Measurements from ENCODE around the gene COPS8.

The COPS8 gene

DNA sequence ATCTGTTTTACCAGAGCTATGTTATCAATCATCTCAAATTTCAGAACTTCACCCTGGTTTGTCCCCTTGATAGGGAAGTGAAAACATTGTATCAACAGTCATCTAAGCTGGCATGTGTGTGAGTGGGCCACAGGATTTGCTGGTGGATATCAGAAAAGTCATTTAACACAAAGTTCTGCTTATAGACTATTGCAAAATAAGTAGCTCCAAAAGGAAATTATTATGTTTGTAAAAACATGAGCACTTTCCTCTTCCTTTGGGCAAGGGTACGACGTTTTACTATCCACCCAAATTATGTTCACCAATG is 20.7 kb upstream of the COPS8 start:
- no peak for DNase-seq (ENCODE audit: low read depth)

DNA sequence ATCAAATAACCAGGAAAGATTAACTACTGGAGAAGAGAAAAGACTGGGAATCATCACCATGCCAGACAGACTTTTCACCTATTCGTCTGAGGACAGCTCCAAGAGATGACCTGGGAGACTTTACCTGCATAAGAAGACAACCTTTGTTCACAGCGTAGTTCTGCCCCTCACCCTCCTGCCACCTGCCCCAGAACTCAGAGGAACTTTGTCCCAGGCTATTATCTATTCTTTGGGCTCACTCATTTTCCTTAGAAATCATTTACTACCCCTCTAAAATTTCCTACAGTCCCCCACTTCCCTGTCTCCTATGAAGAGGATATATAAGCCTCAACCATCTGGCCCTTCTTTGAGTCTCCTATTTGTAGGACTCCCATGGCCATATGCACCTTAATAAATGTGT is 19.3 kb upstream of the COPS8 start:
- DNase-seq (ENCODE audit: low read depth), result no peak

DNA sequence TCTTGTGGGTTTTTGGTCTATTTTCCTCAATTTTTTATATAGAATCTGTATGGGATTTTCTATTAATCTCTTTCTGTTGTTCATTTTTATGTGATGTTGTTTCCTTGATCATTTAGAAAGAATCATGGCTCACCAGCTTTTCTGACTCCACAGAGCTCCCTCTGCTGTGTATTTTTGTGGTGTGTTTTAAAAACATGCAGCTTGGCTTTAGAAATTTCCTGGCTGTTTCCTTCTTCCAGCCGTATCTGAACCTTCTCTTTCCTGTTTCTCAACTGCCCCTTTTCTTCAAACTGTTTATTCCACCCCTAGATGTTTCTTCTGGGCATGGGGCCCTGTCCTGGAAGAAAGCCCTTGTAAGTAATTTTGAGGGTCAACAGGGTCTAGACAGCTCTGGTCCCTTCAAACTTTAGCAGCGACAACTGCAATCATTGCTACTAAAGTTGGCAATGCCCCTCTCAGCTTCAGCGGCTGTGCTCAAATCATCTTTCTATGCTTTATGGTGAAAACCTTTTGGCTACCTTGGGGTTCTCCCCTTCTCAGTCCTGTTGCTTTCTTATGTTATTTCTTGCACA is 17.6 kb upstream of the COPS8 start:
- DNase-seq (ENCODE audit: low read depth), result no peak

DNA sequence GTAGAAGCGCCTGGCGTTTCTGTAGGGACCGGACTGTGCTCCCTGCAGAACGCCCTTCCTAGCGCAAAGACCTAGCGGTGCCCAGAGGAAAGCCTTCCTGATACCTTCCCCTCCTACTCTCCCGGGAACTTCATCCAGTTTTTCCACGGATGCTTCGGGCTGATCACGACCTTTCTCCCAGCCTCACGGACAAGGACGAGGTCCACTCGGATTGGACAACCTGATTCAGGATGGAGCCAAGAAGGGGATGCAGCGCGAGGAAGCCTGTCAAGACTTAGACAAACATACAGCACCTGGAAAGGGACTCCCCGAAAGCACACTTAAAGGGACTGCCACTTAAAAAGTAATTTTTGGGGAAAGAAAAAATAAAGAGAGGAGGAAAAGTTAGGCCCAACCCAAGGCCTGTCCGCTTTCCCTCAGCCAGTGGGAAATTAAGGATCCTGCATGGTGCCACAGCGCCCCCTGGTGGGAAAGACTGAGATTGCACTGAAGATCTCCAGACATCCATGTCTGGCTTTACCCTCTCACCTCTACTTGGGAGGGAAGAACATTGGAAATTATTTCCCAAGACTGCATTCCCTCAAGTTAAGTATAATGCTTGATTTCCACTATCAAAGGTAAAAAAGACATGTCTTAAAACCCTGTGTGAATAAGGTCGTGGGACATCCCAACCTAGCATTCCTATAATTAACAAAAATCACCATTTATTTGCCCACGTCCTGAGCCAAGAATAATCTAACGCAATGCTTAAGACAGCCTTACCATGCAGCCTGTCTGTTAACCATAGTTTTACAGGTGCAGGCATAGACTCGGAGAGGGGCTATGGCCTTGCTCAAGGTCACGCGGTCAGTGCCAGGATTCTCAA is 13.4 kb upstream of the COPS8 start:
- DNase-seq (ENCODE audit: low read depth), result no peak

DNA sequence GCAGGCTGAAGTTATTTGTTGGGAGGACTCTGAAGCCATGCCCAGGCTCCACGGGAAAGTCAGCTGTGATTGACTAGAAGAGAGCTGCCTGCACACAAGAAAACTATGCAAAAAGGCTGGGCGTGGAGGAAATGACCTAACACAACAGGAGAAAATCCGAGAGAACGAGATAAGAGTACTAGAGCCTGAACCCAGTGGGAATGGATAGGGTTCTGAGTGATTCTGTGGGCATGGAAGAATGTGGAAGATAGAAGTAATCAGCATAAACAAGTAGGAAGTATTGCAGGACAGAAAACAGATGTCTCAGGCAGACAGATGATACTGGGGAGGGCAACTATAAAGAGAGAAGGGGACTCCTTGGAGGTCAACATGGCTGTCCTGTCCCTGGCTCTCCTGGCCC is 12.1 kb upstream of the COPS8 start:
- no peak for DNase-seq (ENCODE audit: low read depth)

DNA sequence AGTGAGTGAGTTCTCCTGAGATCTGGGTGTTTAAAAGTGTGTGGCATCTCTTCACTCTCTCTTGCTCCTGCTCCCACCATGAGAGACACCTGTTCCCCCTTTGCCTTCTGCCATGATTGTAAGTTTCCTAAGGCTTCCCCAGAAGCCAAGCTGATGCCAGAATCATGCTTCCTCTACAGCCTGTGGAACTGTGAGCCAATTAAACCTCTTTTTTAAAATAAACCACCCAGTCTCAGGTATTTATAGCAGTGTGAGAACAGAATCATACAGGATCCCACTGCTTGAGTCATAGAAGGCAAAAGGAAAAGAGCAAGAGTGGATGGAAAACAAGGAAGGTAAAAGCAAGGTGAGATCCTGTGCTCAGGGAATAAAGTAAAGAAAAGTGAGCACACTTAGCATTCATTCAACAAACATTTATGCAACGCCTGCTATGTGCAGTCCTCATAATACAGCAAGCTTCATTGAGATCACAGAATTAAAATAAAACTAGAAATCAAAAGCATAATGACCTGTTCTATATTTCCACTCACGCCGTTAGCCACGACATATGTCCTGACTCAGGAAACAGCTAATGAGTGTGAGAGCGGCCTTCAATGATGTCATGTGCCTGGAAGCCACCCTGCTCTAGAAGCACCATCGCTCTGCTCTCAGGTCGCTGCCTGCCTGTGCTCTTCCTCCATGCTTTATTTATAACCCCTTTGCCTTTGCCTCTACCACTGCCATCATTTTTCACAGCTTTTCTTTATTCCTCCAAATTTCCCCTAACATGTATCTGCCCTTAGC is 11.3 kb upstream of the COPS8 start:
- no peak for DNase-seq (ENCODE audit: low read depth)

DNA sequence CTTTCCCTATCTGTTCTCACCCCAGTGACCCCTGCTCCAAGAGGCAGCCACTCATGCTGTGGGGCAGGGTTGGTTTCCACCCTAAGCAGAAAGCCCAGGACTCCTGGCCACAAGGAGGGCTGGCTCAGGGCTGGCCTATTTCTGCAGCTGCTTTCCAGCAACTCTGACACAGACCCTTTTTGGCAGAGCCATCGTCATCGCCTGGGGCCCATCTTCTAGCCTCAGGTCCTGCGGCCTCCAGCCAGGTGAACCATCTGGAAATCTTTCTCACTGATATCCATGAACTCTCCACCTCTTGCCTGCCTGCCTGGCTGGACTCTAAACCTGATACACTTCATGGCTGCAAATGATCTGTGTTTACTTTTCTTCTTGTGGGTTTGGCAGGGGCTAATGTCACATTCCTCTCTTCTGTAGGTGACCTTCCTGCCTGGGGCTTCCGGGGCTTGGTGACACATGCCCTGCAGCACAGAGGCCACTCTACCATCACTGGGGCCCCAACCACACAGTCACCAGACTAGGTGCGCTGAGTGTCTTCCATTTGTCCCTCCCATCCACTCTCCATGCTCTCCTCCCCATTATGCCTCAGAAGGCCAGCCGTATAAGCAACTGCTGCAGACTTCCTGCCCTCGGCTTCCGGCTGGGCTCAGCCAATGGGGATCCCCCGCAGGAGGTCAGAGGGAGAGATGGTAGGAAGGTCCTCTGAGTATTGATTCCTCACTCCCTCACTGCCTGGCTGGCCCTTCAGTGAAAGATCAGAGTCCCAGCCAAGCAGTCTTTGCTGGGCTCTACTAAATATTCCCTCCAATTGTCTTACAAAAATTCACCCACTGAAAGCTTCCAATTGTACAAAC is 9.7 kb upstream of the COPS8 start:
- DNase-seq (ENCODE audit: low read depth), result no peak

DNA sequence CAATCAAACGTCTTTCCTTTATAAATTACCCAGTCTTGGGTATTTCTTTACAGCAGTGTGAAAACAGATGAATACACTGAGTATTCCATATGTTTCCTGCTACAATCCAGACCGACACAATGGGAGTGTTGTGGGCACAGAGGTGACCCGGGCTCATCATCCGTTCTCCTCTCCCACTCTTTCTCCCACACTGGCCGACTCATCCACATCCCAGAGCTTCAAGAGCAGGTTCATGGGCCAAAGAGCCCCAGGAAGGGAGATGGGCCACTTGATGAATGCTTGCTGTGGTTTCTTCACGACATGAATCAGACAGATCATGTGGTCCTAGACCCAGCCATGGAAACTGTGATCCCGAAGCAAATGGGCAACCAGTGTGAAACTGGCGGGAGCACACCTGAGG is 4.1 kb upstream of the COPS8 start:
- DNase-seq (ENCODE audit: low read depth), result no peak

DNA sequence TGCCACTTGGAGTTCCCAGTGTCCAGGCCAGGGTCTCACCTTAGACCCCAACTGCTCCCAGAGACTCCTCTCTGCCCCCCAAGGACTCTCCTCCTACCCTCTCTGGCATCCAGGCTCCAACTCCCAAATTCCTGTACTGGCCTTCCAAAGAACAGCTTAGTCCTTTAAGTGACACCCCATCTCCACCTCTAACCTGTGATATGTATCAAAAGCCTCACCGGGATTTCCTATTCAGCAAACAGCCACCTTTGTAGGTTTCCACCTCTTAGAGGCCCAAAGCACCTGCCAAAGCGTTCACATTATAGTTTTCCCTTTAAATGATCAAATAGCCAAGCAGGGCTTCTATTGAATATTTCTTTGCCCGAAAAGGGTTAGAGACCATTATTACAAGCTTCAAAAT is 2.7 kb upstream of the COPS8 start:
- DNase-seq (ENCODE audit: low read depth), result no peak

DNA sequence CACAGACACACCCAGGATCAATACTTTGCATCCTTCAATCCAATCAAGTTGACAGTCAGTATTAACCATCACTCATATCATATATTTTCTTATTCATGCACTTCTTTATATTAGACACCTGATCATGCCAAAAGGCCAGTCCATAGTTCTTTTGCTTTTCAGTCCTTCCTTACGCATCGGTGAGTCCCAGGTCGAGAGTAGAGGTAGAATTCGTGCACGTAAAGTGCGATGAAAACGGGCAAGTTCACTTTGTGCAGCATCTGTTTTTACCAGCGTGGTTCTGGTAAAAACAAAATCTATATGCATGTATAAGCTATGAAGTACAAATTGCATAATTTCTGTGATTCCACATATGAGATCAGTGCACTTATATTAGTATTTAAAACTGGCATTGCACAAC is 1.2 kb upstream of the COPS8 start:
- no peak for DNase-seq (ENCODE audit: low read depth)

DNA sequence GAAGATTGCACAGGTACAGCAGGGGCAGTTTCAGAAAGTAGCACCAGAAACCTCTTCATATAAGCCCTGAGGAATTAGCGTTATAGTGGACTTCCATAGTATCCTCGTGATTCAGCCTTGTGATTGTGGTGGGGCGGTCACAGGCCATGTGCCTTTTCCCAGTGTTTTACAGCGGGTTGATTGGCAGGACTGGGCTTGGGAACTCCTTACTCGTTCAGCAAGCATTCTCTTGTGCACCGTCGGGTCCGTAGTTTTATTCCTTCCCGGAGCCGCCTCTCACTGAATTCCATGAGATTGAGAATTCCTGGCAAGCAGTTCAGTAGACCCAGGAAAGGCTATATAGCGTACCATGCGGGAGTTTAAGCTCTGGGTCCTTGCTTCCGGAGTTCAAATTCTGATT is 5.2 kb downstream of the COPS8 start:
- no peak for DNase-seq (ENCODE audit: low read depth)

DNA sequence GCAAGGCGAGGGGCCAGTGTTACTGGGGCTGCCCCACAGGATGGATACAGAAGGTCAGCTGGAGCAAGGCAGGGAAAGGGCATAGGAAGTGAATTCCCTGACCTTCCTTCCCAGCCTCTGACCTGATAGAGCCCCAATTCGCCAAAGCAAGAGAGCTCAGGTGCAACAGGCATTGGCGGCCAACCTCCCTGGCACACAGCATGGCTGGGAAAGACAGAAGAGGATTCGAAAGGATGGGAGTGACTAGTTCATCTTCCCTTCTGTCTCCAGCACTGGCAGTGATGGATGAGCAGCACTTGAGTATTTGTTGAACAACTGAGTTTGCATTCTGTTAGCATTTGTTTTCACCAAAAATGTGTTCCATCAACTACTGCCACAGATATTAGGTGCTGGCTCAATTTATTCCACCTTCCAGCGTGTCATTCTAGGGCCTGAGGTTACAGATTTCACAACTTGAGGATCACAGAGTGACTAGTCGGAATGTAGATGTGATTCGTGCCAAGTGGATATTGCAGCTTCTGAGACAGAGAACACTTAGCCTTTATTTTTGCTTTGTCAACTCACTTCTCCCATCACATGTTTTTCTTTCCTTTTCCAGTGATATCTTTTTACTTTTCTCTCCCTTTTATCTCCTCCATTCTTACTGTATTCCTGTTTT is 6.2 kb downstream of the COPS8 start:
- DNase-seq (ENCODE audit: low read depth), result no peak

DNA sequence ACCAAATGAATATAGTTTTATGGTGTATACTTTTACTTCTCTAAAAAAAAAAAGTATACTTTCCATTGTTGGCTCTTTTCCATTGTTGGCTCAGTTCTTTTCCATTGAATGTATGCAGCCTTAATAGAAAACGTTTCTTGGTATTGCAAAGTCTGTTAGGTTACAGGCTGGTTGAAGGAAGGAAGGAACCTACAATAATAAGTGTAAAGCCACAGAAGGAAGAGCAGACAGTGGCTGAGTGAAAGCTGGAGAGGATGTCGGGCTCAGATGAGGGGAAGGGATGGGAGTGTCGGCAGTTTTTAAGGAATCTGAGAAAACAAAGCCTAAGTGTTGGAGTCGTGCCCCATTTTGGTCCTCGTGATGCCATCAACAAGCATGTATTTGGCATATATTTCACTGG is 6.8 kb downstream of the COPS8 start:
- DNase-seq (ENCODE audit: low read depth), result no peak

DNA sequence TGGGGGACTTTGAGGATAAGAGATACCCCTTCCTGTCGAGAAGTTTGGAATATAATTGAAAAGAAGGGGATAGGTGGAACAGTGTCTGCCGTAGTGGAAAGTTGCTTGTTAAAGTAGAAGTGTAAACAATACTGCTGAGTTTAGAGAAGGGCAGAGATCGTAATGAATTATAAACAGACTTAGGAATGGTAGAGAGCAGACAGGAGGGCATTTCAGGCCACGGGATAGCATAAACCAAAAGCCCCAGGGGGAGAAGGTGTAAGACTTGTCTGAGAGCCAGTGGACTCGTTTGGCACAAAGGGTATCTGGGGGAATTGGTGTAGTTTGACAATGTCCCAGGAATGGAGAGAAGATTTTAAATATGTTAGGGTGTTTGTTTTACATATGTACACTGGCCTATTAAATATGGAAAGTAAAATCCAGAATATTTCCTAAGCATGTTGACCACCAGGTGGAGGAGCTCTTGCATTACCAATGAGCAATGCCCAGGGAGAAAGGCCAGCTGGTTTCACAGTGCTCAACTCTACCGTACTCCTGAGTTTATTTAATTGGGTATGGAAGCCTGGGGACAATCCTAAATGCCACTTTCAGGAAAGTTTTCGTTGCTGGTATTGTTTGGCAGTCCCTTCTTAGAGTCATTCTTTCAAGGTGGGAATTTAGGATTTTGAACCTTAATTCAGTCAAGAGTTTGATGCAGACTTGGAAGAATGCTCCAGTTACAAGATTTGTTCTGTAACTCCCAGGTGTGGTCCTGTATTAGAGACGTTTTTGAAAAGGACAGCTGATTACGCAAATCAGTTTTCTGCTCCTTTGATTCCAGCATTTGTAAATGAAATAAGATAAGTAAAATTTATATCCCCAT is 7.5 kb downstream of the COPS8 start:
- no peak for DNase-seq (ENCODE audit: low read depth)

DNA sequence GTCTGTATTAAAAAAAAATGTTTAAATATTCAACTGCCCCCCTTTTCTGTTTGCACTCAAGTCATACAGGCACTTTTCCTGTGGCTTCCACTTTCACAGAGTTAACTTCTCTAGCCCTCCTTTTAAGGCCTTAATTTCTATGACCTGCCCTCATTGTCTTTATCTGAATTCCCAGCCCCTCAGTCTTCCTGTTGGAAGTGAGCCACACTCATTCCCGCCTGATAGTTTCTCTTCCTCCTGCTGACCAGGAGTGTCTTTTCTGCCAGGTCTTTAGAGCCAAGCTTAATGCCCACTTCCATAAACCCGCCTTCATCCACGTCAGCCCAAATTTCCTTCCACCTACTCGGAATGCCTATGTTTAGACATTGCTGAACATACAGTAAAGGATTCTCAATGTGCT is 10.5 kb downstream of the COPS8 start:
- no peak for DNase-seq (ENCODE audit: low read depth)

DNA sequence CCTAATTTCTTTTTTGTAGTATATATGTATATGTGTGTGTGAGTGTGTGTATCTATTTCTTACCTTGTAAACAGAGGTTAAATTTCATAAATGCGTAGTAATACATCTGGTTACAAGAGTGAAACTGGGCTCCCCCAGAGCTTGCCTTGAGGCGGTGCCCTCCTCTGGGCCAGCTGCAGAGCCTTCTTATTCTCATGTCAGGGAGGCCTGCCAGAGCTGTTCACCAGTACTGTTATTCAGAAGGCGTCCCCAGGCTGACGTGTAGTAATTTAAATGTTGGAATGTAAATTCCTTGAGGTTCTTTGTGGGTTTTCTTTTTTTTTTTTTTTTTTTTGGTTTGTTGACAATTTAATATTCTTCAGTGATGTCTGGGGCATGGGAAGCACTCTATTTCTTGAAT is 11.2 kb downstream of the COPS8 start:
- DNase-seq (ENCODE audit: low read depth), result no peak

DNA sequence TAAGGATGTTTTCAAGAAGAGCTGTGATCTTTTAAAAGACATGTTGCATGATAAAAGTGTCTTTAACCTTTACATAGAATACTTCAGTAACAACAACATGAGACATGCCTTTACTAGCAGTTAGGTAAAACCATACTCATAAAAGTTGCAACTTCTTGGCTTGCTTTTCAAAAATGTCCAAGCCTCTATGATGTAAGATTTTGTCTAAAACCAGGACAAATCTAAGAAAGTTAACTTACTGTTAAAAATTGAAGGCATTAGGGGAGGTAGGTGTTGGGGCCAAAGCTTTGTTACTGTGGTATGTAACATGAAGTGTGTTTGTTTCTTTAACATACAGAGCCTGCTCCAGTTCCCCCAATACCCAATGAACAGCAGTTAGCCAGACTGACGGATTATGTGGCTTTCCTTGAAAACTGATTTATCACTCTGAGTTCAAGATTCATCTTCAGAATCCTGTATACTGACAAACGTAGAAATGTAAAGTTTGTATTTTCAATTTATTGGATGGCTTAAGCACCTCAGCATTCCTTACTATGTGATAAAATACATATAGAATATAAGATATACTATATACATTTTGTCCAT is 11.7 kb downstream of the COPS8 start:
- no peak for DNase-seq (ENCODE audit: low read depth)

DNA sequence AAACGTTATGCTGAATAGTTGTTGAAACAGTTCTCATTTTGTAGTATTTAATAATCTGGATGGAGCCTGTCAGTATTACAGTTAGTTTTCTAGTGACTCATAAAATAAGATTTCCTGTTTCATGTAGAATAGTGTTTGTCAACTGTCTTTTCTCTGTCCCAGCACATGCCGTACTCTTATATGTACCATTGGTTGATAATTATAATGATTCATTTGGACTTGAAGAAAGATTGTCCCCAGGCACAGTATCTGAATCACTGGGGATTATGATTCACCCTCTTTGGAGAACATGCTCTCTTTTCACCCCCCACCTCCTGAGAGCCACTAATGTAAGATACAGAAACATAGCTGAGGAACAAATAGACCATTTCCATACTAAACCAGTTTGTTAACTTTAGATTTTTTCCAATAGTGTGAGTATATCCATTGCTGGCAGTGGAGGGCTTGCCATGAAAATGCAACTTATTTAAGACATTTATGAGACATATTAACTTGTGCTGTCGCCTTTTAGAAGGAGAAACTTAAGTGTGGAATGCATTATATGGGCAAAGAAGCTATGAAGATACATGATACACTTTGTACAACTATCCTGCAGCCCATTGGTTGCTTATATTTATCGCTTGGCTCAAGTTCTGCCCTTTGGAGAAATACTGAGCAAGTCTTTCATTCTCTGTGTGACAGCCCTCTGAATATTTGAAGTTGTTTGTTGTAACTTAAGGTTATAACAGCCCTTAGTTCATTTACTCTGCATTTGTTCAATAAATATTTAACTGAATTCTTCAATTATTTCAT is 12.4 kb downstream of the COPS8 start:
- no peak for DNase-seq (ENCODE audit: low read depth)

DNA sequence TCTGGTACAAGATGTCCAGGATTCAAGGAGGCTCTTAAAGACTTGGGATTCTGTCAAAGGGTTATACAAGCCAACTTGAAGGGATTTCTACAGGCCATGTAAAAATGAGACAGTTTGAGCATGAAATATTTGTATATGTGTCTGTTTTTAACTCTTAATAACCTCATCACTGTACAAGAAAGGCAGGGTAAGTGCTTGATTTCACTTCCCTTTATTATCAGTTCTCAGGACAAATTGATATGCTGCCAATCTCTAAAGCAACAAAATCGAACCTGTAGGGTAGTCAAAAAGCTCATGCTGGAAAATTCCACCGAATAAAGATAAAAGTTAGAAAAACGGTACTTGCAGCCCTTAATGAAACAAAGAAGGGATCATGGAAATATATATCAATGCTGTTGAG is 14.1 kb downstream of the COPS8 start:
- no peak for DNase-seq (ENCODE audit: low read depth)

Measured in HS-27A (cell line).